NCI-H187 (cell line): ENCODE data around the gene LYPD6B.

Experiments used
- DNase-seq, 2 experiments: peaks; one replicate each; lab custom pipeline; 2025; lab: John Stamatoyannopoulos, UW

The LYPD6B gene

GRCh38 chr2:149076863-149077412 lies 38.4 kb downstream of the LYPD6B start:
- no peak for DNase-seq

GRCh38 chr2:149077861-149078260 lies 39.4 kb downstream of the LYPD6B start:
- no peak for DNase-seq

GRCh38 chr2:149080099-149080498 lies 41.6 kb downstream of the LYPD6B start:
- DNase-seq, result no peak

- DNase-seq, result no peak
Measured at GRCh38 chr2:149080971-149081370, 42.5 kb downstream of the LYPD6B start.

GRCh38 chr2:149082079-149082478 lies 43.6 kb downstream of the LYPD6B start:
- no peak for DNase-seq

GRCh38 chr2:149082735-149083134 lies 44.2 kb downstream of the LYPD6B start:
- DNase-seq, result peak in 1 of 2 experiments; percentile 54

GRCh38 chr2:149084924-149085795 lies 46.7 kb downstream of the LYPD6B start:
- no peak for DNase-seq

GRCh38 chr2:149087751-149088150 lies 49.3 kb downstream of the LYPD6B start:
- DNase-seq, result no peak

- no peak for DNase-seq
Measured at GRCh38 chr2:149089068-149089467, 50.6 kb downstream of the LYPD6B start.

GRCh38 chr2:149090706-149091105 lies 52.2 kb downstream of the LYPD6B start:
- DNase-seq, result no peak

- DNase-seq, result no peak
Measured at GRCh38 chr2:149093579-149093978, 55.1 kb downstream of the LYPD6B start.

- no peak for DNase-seq
Measured at GRCh38 chr2:149094217-149095015, 55.9 kb downstream of the LYPD6B start.

- no peak for DNase-seq
Measured at GRCh38 chr2:149098701-149099100, 60.2 kb downstream of the LYPD6B start.

GRCh38 chr2:149099298-149099697 lies 60.8 kb downstream of the LYPD6B start:
- no peak for DNase-seq

GRCh38 chr2:149100739-149101699 lies 62.5 kb downstream of the LYPD6B start:
- DNase-seq, result no peak

- DNase-seq, result no peak
Measured at GRCh38 chr2:149101818-149102217, 63.3 kb downstream of the LYPD6B start.

GRCh38 chr2:149103081-149103620 lies 64.7 kb downstream of the LYPD6B start:
- DNase-seq, result no peak

- no peak for DNase-seq
Measured at GRCh38 chr2:149104221-149104620, 65.7 kb downstream of the LYPD6B start.

GRCh38 chr2:149112068-149112467 lies 73.6 kb downstream of the LYPD6B start:
- no peak for DNase-seq

- DNase-seq, result no peak
Measured at GRCh38 chr2:149112713-149113112, 74.2 kb downstream of the LYPD6B start.

- no peak for DNase-seq
Measured at GRCh38 chr2:149115781-149116180, 77.3 kb downstream of the LYPD6B start.
